GM12892 (cell line): ENCODE results near the gene NR3C2.

Experiments used
- POLR2A ChIP-seq: IDR thresholded peaks from 2 replicates; pipeline ENCODE4 v1.6.1; 2011; ENCODE audit warnings: low read depth, low read length, control low read depth
- POLR2AphosphoS5 ChIP-seq: IDR thresholded peaks from 2 replicates; pipeline ENCODE4 v1.6.1; 2011; ENCODE audit warnings: low read depth, low read length, control low read depth

DNA sequence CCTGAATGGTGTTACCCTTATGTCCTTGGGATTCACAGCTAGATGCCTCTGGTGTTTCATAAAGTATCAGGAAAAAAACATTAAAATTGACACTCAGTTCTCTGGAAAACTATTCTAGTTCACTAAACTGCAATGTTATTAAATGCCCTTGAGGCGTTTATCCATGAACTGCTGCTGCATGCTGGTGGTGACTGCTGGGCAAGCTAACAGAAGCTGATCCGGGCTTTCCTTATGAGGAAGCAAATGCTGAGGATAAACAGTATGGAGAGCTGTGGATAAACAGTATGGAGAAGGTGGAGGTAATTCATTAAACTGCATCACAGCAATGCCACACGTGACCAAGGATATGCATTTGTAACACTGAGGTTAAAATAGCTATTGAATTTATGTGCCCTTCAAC, 227.0 kb downstream of the NR3C2 start:
- no peak for TF ChIP-seq POLR2AphosphoS5
- no peak for TF ChIP-seq POLR2A
